ENCODE measurements around the gene SLC35B1. TPM values are rescaled to one million over a fixed set of nuclear protein-coding genes. Genes with fewer than 3 reads are reported as not detected.

SLC35B1 gene
- polyA plus RNA-seq, 6 donors from 2014 or later, result 20.6 to 47.5 (median 25.7) TPM

- H3K27me3 Mint-ChIP-seq, result no peaks in the 10 kb centered on the region
- peak overlapping the region; percentile 96 to 99 (median 98) for H3K27ac Mint-ChIP-seq
- H3K4me1 Mint-ChIP-seq, result peaks cover 79 to 97% (median 83%) of the 10 kb centered on the region in 3 donors
- DNase-seq, result no peak
- peak overlapping the region; percentile 78 to 94 (median 90) for H3K4me3 Mint-ChIP-seq
- peaks cover 0 to 5% of the 10 kb centered on the region in 2 donors for H3K36me3 Mint-ChIP-seq
- H3K9me3 Mint-ChIP-seq, result no peaks in the 10 kb centered on the region
- ATAC-seq (ENCODE audit: low read depth in 2 of 2), result no peak
Observed at GRCh38 chr17:49745175-49746139, 37.7 kb upstream of the SLC35B1 start.

- peak overlapping the region; percentile 64 to 95 (median 93) for H3K4me3 Mint-ChIP-seq
- ATAC-seq (ENCODE audit: low read depth in 2 of 2) (no peak), DNase-seq (no peak)
- peaks cover 0 to 4% (median 0%) of the 10 kb centered on the region in 7 donors for H3K9me3 Mint-ChIP-seq
- H3K4me1 Mint-ChIP-seq, result peaks cover 76 to 94% (median 83%) of the 10 kb centered on the region in 3 donors
- H3K27me3 Mint-ChIP-seq, result no peaks in the 10 kb centered on the region
- peaks cover 0 to 5% of the 10 kb centered on the region in 2 donors for H3K36me3 Mint-ChIP-seq
- H3K27ac Mint-ChIP-seq, result peak overlapping the region; percentile 99 to 100 (median 100)
Observed at GRCh38 chr17:49742166-49742638, 34.4 kb upstream of the SLC35B1 start.

GRCh38 chr17:49741692-49742076, 33.9 kb upstream of the SLC35B1 start:
- Mint-ChIP-seq H3K9me3 (peaks cover 0 to 4% (median 0%) of the 10 kb centered on the region in 7 donors), H3K27ac (peak overlapping the region; percentile 99 to 100 (median 100)), H3K36me3 (peaks cover 0 to 5% of the 10 kb centered on the region in 2 donors), H3K27me3 (no peaks in the 10 kb centered on the region), H3K4me1 (peaks cover 75 to 94% (median 83%) of the 10 kb centered on the region in 3 donors), H3K4me3 (peak overlapping the region; percentile 80 to 95 (median 93))
- no peak for DNase-seq
- no peak for ATAC-seq (ENCODE audit: low read depth in 2 of 2)

GRCh38 chr17:49741009-49741691, 33.4 kb upstream of the SLC35B1 start:
- Mint-ChIP-seq H3K4me1 (peaks cover 74 to 94% (median 83%) of the 10 kb centered on the region in 3 donors), H3K9me3 (peaks cover 0 to 4% (median 0%) of the 10 kb centered on the region in 7 donors), H3K27me3 (no peaks in the 10 kb centered on the region), H3K4me3 (peak overlapping the region; percentile 80 to 95 (median 93)), H3K27ac (peak overlapping the region; percentile 99 to 100 (median 100)), H3K36me3 (peaks cover 0 to 5% of the 10 kb centered on the region in 2 donors)
- ATAC-seq (ENCODE audit: low read depth in 2 of 2) (no peak), DNase-seq (no peak)

GRCh38 chr17:49739641-49740271, 32.0 kb upstream of the SLC35B1 start:
- H3K4me3 Mint-ChIP-seq, result peak overlapping the region; percentile 84 to 95 (median 93)
- H3K4me1 Mint-ChIP-seq, result peaks cover 64 to 89% (median 83%) of the 10 kb centered on the region in 3 donors
- peak; percentile 97 for DNase-seq
- peaks cover 0 to 4% (median 0%) of the 10 kb centered on the region in 7 donors for H3K9me3 Mint-ChIP-seq
- no peaks in the 10 kb centered on the region for H3K27me3 Mint-ChIP-seq
- ATAC-seq (ENCODE audit: low read depth in 2 of 2), result peak; percentile 96 to 98
- peaks cover 0 to 6% of the 10 kb centered on the region in 2 donors for H3K36me3 Mint-ChIP-seq
- H3K27ac Mint-ChIP-seq, result peak overlapping the region; percentile 99 to 100 (median 100)

- peaks cover 67 to 86% (median 81%) of the 10 kb centered on the region in 3 donors for H3K4me1 Mint-ChIP-seq
- H3K27me3 Mint-ChIP-seq, result no peaks in the 10 kb centered on the region
- H3K27ac Mint-ChIP-seq, result peak overlapping the region; percentile 99 to 100 (median 100)
- no peak for DNase-seq
- ATAC-seq (ENCODE audit: low read depth in 2 of 2), result no peak
- H3K4me3 Mint-ChIP-seq, result peak overlapping the region; percentile 84 to 95 (median 93)
- peaks cover 0 to 4% (median 0%) of the 10 kb centered on the region in 7 donors for H3K9me3 Mint-ChIP-seq
- H3K36me3 Mint-ChIP-seq, result peaks cover 0 to 9% of the 10 kb centered on the region in 2 donors
Observed at GRCh38 chr17:49738456-49739163, 30.8 kb upstream of the SLC35B1 start.

- Mint-ChIP-seq H3K9me3 (peaks cover 0 to 2% (median 0%) of the 10 kb centered on the region in 7 donors), H3K4me3 (no peak overlapping the region), H3K27ac (peak overlapping the region in 5 of 6 donors; percentile 37 to 100 (median 69)), H3K4me1 (peaks cover 49 to 67% (median 60%) of the 10 kb centered on the region in 3 donors), H3K27me3 (no peaks in the 10 kb centered on the region), H3K36me3 (peaks cover 8 to 18% of the 10 kb centered on the region in 2 donors)
- DNase-seq, result no peak
- ATAC-seq (ENCODE audit: low read depth in 2 of 2), result no peak
Observed at GRCh38 chr17:49734515-49735490, 27.0 kb upstream of the SLC35B1 start.

GRCh38 chr17:49731435-49731831, 23.7 kb upstream of the SLC35B1 start:
- peaks cover 35 to 65% (median 48%) of the 10 kb centered on the region in 3 donors for H3K4me1 Mint-ChIP-seq
- DNase-seq, result no peak

GRCh38 chr17:49730785-49731434, 23.1 kb upstream of the SLC35B1 start:
- no peak for ATAC-seq (ENCODE audit: low read depth in 2 of 2)
- Mint-ChIP-seq H3K4me3 (peak overlapping the region in 1 of 8 donors; percentile 30), H3K4me1 (peaks cover 33 to 59% (median 43%) of the 10 kb centered on the region in 3 donors), H3K27ac (peak overlapping the region in 4 of 6 donors; percentile 15 to 32 (median 22)), H3K36me3 (peaks cover 16 to 20% of the 10 kb centered on the region in 2 donors), H3K27me3 (no peaks in the 10 kb centered on the region), H3K9me3 (no peaks in the 10 kb centered on the region)
- DNase-seq, result no peak

More at GRCh38 chr17:49731435-49731831, 23.7 kb upstream of the SLC35B1 start:
- no peak for ATAC-seq (ENCODE audit: low read depth in 2 of 2)
- Mint-ChIP-seq H3K27ac (peak overlapping the region in 2 of 6 donors; percentile 15 to 32), H3K27me3 (no peaks in the 10 kb centered on the region), H3K9me3 (no peaks in the 10 kb centered on the region), H3K36me3 (peaks cover 16 to 19% of the 10 kb centered on the region in 2 donors), H3K4me3 (peak overlapping the region in 1 of 8 donors; percentile 30)

- Mint-ChIP-seq H3K9me3 (peaks cover 0 to 3% (median 0%) of the 10 kb centered on the region in 7 donors), H3K27me3 (no peaks in the 10 kb centered on the region), H3K27ac (peak overlapping the region in 3 of 6 donors; percentile 36 to 72 (median 61)), H3K36me3 (peaks cover 19 to 27% of the 10 kb centered on the region in 2 donors), H3K4me3 (no peak overlapping the region), H3K4me1 (peaks cover 38 to 59% (median 41%) of the 10 kb centered on the region in 3 donors)
- DNase-seq (no peak), ATAC-seq (ENCODE audit: low read depth in 2 of 2) (no peak)
Observed at GRCh38 chr17:49730078-49730784, 22.5 kb upstream of the SLC35B1 start.

All from naive B cell (primary cell).